GM18873 (cell line): ENCODE results near the gene RANGRF.

Experiments
- ATAC-seq: cut with Tn5 transposase; IDR thresholded peaks from one replicate; pipeline ENCODE4 v1.9.1; 2021; ENCODE audit warnings: mild to moderate bottlenecking, moderate library complexity, moderate number of reproducible peaks; ENCODE audit not compliant: unreplicated experiment, low FRiP score

The RANGRF gene

GRCh38 chr17:8273884-8274444, 14.5 kb upstream of the RANGRF start:
- ATAC-seq, result no peak

GRCh38 chr17:8274816-8275215, 13.7 kb upstream of the RANGRF start:
- no peak for ATAC-seq

GRCh38 chr17:8275421-8276290, 12.8 kb upstream of the RANGRF start:
- no peak for ATAC-seq

GRCh38 chr17:8277317-8277716, 11.2 kb upstream of the RANGRF start:
- no peak for ATAC-seq

- no peak for ATAC-seq
Measured at GRCh38 chr17:8282345-8282744, 6.1 kb upstream of the RANGRF start.

- ATAC-seq, result no peak
Measured at GRCh38 chr17:8283356-8283755, 5.1 kb upstream of the RANGRF start.

GRCh38 chr17:8284126-8284525, 4.3 kb upstream of the RANGRF start:
- ATAC-seq, result no peak

- no peak for ATAC-seq
Measured at GRCh38 chr17:8285270-8286181, 2.9 kb upstream of the RANGRF start.

- ATAC-seq, result no peak
Measured at GRCh38 chr17:8287651-8288335, 677 bp upstream of the RANGRF start.

GRCh38 chr17:8289103-8289397, 580 bp downstream of the RANGRF start:
- no peak for ATAC-seq

GRCh38 chr17:8290043-8290442, 1.6 kb downstream of the RANGRF start:
- ATAC-seq, result no peak

GRCh38 chr17:8292639-8293395, 4.3 kb downstream of the RANGRF start:
- no peak for ATAC-seq

- no peak for ATAC-seq
Measured at GRCh38 chr17:8294361-8294760, 5.9 kb downstream of the RANGRF start.

GRCh38 chr17:8294814-8295316, 6.4 kb downstream of the RANGRF start:
- ATAC-seq, result no peak

- no peak for ATAC-seq
Measured at GRCh38 chr17:8300226-8300625, 11.8 kb downstream of the RANGRF start.

GRCh38 chr17:8300627-8301242, 12.3 kb downstream of the RANGRF start:
- ATAC-seq, result no peak

GRCh38 chr17:8310601-8311123, 22.2 kb downstream of the RANGRF start:
- no peak for ATAC-seq

GRCh38 chr17:8311131-8311790, 22.8 kb downstream of the RANGRF start:
- no peak for ATAC-seq

- ATAC-seq, result no peak
Measured at GRCh38 chr17:8312251-8312650, 23.8 kb downstream of the RANGRF start.
